ENCODE data around the gene NTM.

Gene NTM

DNA sequence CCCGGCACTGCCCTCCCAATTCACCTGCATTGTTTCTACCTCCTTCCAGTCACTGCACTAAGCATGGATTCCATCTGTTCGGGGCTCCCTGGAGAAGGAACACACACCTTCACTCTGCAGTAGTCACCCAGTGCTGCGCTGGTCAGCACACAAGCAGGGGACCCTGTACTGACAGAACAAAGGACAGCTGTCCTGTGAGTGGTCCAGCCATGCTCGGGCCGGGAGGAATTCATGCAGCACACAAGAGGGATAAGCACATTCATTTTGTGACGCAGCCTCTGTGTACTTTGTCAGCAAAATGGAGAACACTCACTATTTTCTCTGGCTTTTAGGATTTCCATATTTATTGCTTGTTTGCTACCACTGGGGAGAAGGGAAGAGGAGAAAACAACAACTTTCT lies 167.3 kb downstream of the NTM start:
- Histone ChIP-seq H3K9me3 (ENCODE audit: low read depth, low read length) (no peaks in the 10 kb centered on the region), H3K36me3 (ENCODE audit: insufficient read depth, low read length) (no peaks in the 10 kb centered on the region)
- no peak for DNase-seq (ENCODE audit: low read depth, low spot score)

DNA sequence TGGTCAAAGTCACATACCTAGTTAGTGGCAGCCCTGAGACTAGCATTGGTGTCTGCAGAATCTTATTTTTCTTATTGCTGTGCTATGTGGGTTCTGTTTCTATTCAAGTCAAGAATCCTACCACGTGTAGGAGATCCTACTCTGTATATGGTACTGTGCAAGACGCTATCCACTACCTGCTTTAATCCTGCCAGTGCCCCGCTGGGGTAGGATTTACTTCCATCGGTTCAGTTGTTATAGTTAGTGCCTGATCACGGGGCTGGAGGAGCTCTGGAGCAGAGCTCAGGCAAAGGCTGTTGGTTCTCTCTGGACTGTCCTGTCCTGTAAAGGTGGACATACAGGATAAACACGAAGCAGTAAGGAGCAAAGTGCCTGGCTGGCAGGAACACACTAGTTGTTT lies 167.9 kb downstream of the NTM start:
- no peaks in the 10 kb centered on the region for H3K36me3 ChIP-seq (ENCODE audit: insufficient read depth, low read length)
- no peak for TF ChIP-seq POLR2AphosphoS5 (IDR thresholded peaks at IDR 0.05; ENCODE audit: borderline replicate concordance, low read depth, low read length)
- TF ChIP-seq EZH2 (IDR thresholded peaks at IDR 0.05) = no peak
- TF ChIP-seq FOXP2 (optimal IDR thresholded peaks at IDR 0.05; ENCODE audit: control extremely low read depth, extremely low read length, insufficient read depth) = no peak
- DNase-seq (ENCODE audit: low read depth, low spot score) = no peak
- no peak overlapping the region for H3K9ac ChIP-seq (ENCODE audit: insufficient read length)
- no peak overlapping the region for H3K27ac ChIP-seq
- no peaks in the 10 kb centered on the region for H3K9me3 ChIP-seq (ENCODE audit: low read depth, low read length)
- H3K4me3 ChIP-seq = no peak overlapping the region

More for the DNA sequence above, 167.3 kb downstream of the NTM start:
- H3K4me3 ChIP-seq = no peak overlapping the region
- TF ChIP-seq POLR2AphosphoS5 (IDR thresholded peaks at IDR 0.05; ENCODE audit: borderline replicate concordance, low read depth, low read length) (no peak), FOXP2 (optimal IDR thresholded peaks at IDR 0.05; ENCODE audit: control extremely low read depth, extremely low read length, insufficient read depth) (no peak), EZH2 (IDR thresholded peaks at IDR 0.05) (no peak)
- H3K9ac ChIP-seq (ENCODE audit: insufficient read length) = no peak overlapping the region
- H3K27ac ChIP-seq = no peak overlapping the region

DNA sequence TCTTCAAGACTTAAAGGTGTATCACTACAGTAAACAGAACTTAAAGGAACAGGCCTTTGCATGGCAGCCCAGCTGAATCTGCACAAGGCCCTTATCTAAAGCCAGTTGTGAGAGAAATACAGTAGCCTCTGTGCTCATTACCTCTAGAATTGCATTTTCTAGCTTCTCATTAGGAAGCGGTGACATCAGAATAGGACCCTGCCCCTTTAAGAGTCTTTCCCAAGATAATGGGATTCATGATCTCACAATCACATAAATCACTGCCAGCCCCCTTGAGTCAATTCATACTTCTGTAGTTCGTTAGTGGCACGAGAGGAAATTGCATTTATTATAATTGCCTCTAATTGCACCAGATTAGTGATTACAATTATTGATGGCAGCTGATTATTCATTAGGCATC lies 170.3 kb downstream of the NTM start:
- Histone ChIP-seq H3K9ac (ENCODE audit: insufficient read length) (no peak overlapping the region), H3K4me3 (no peak overlapping the region), H3K36me3 (ENCODE audit: insufficient read depth, low read length) (no peaks in the 10 kb centered on the region), H3K9me3 (ENCODE audit: low read depth, low read length) (no peaks in the 10 kb centered on the region), H3K27ac (no peak overlapping the region)
- TF ChIP-seq POLR2AphosphoS5 (IDR thresholded peaks at IDR 0.05; ENCODE audit: borderline replicate concordance, low read depth, low read length) = no peak
- DNase-seq (ENCODE audit: low read depth, low spot score) = no peak

DNA sequence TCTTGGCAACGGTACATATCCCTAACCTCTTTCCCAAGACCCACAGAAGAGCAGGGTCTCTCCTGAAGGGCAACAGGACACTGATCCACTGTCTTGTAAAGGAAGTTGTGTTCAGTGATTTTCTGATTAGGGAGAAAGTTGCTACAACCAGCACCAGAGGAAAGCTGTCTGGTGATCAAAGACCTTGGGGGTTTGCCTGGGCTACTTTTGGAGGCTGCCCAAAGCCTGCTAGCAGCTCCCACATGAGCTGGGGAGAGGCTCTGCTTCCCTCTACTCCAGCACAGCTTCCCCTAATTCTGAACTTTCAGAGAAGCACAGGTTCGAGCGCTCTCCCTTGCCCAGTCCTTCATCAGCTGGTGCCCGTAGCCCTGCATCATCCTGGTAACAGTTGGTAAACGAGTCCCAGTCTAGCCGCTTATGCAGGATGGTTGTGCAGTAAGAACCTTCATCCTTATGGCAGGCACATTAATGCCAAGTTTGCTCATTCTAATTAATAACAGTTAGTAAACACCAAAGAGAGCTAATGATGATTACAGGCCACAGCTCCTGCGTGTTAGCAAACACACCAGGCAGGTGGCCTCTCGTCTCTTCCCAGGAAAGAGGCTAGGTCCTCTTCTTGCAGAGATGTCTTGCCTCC lies 173.1 kb downstream of the NTM start:
- Histone ChIP-seq H3K9ac (ENCODE audit: insufficient read length) (no peak overlapping the region), H3K4me3 (no peak overlapping the region), H3K9me3 (ENCODE audit: low read depth, low read length) (no peaks in the 10 kb centered on the region), H3K27ac (no peak overlapping the region), H3K36me3 (ENCODE audit: insufficient read depth, low read length) (no peaks in the 10 kb centered on the region)
- TF ChIP-seq FOXP2 (optimal IDR thresholded peaks at IDR 0.05; ENCODE audit: control extremely low read depth, extremely low read length, insufficient read depth) (no peak), POLR2AphosphoS5 (IDR thresholded peaks at IDR 0.05; ENCODE audit: borderline replicate concordance, low read depth, low read length) (no peak), EZH2 (IDR thresholded peaks at IDR 0.05) (no peak)
- DNase-seq (ENCODE audit: low read depth, low spot score) = no peak

DNA sequence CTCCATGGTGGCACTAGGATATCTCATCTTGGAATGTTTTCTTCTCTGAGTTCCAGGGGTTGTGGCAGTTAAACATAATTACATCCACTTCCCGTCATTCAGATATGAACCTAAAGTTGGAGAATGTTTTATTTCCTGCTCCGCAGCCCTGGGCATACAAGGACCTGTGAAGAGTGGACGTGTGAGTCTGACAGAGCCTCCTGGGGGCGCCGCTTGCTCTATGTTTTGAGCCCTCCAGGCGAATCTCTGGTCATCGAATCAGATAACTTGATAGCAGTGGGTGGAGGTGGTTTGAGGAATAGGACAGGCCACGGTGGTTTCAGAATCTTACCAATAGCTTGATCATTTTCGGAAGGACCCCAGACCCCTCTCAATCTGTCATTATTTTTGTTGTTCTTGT lies 174.2 kb downstream of the NTM start:
- Histone ChIP-seq H3K9me3 (ENCODE audit: low read depth, low read length) (no peaks in the 10 kb centered on the region), H3K4me3 (no peak overlapping the region), H3K9ac (ENCODE audit: insufficient read length) (no peak overlapping the region), H3K27ac (no peak overlapping the region), H3K36me3 (ENCODE audit: insufficient read depth, low read length) (no peaks in the 10 kb centered on the region)
- DNase-seq (ENCODE audit: low read depth, low spot score) = no peak
- TF ChIP-seq EZH2 (IDR thresholded peaks at IDR 0.05) (no peak), POLR2AphosphoS5 (IDR thresholded peaks at IDR 0.05; ENCODE audit: borderline replicate concordance, low read depth, low read length) (no peak), FOXP2 (optimal IDR thresholded peaks at IDR 0.05; ENCODE audit: control extremely low read depth, extremely low read length, insufficient read depth) (no peak)

DNA sequence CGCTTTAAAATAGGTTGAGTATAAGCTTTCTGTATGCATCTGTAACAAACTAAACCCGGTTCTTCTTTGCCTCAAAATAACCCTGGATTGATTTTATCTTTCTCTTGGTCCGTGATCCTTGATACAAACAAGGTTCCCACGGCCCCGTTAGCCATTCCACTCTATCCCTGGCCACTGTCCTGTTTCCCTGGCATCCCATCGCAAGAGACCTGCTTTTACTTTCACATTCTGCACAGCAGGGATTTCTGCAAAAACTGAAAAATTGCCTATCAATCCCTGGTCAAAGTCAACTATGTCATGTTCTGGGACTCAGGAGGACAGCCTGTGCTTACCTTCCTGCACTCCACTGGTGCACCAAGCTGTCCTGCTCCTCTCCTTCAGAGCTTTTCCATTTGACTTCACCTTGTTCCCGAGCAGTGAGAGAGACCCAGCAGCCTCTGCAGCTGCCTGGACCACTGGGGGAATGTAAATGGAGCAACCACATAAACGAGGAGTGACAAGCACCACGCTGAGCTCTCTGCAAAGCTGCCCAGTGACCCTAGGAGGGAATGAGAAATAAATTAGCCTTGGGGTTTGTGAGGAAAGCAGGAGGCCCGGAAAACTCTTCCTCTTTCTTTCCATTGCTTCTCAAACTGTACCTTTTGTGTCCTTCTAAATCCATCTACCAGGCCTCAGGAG lies 175.9 kb downstream of the NTM start:
- no peak for DNase-seq (ENCODE audit: low read depth, low spot score)
- Histone ChIP-seq H3K36me3 (ENCODE audit: insufficient read depth, low read length) (no peaks in the 10 kb centered on the region), H3K4me3 (no peak overlapping the region), H3K27ac (no peak overlapping the region), H3K9me3 (ENCODE audit: low read depth, low read length) (no peaks in the 10 kb centered on the region), H3K9ac (ENCODE audit: insufficient read length) (no peak overlapping the region)
- TF ChIP-seq EZH2 (IDR thresholded peaks at IDR 0.05) = no peak
- no peak for TF ChIP-seq POLR2AphosphoS5 (IDR thresholded peaks at IDR 0.05; ENCODE audit: borderline replicate concordance, low read depth, low read length)
- no peak for TF ChIP-seq FOXP2 (optimal IDR thresholded peaks at IDR 0.05; ENCODE audit: control extremely low read depth, extremely low read length, insufficient read depth)

- H3K9ac ChIP-seq (ENCODE audit: insufficient read length) = no peak overlapping the region
- no peak overlapping the region for H3K4me3 ChIP-seq
- TF ChIP-seq POLR2AphosphoS5 (IDR thresholded peaks at IDR 0.05; ENCODE audit: borderline replicate concordance, low read depth, low read length) (no peak), FOXP2 (optimal IDR thresholded peaks at IDR 0.05; ENCODE audit: control extremely low read depth, extremely low read length, insufficient read depth) (no peak), EZH2 (IDR thresholded peaks at IDR 0.05) (no peak)
- no peak for DNase-seq (ENCODE audit: low read depth, low spot score)
- H3K36me3 ChIP-seq (ENCODE audit: insufficient read depth, low read length) = no peaks in the 10 kb centered on the region
- H3K9me3 ChIP-seq (ENCODE audit: low read depth, low read length) = no peaks in the 10 kb centered on the region
- H3K27ac ChIP-seq = no peak overlapping the region
Measured at GRCh38 chr11:131549099-131549498, 178.7 kb downstream of the NTM start.

- TF ChIP-seq EZH2 (IDR thresholded peaks at IDR 0.05) (no peak), POLR2AphosphoS5 (IDR thresholded peaks at IDR 0.05; ENCODE audit: borderline replicate concordance, low read depth, low read length) (no peak), FOXP2 (optimal IDR thresholded peaks at IDR 0.05; ENCODE audit: control extremely low read depth, extremely low read length, insufficient read depth) (no peak)
- H3K36me3 ChIP-seq (ENCODE audit: insufficient read depth, low read length) = no peaks in the 10 kb centered on the region
- no peak overlapping the region for H3K9ac ChIP-seq (ENCODE audit: insufficient read length)
- H3K4me3 ChIP-seq = no peak overlapping the region
- no peaks in the 10 kb centered on the region for H3K9me3 ChIP-seq (ENCODE audit: low read depth, low read length)
- no peak overlapping the region for H3K27ac ChIP-seq
- no peak for DNase-seq (ENCODE audit: low read depth, low spot score)
Measured at GRCh38 chr11:131549770-131550169, 179.4 kb downstream of the NTM start.

DNA sequence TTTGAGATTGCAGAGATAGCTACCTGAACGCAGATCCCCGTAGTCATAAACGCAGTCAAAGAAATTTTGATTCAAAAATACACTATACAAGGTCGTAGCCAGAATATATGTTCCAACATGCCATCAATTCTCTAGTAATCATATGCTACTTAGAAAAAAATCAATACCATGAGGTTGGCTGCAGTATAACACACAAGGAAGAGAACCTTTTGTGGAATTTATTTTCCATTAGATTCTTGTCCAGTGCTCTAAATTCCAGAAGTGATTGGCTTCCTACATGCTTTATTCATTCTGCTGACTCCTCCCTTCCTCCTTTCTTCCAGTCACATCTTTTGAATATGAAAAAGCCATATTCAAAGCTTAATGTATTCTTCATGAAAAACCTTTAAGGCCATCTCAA lies 189.9 kb downstream of the NTM start:
- Histone ChIP-seq H3K4me3 (no peak overlapping the region), H3K9ac (ENCODE audit: insufficient read length) (no peak overlapping the region), H3K36me3 (ENCODE audit: insufficient read depth, low read length) (no peaks in the 10 kb centered on the region), H3K9me3 (ENCODE audit: low read depth, low read length) (no peaks in the 10 kb centered on the region), H3K27ac (no peak overlapping the region)
- no peak for DNase-seq (ENCODE audit: low read depth, low spot score)
- TF ChIP-seq EZH2 (IDR thresholded peaks at IDR 0.05) (no peak), POLR2AphosphoS5 (IDR thresholded peaks at IDR 0.05; ENCODE audit: borderline replicate concordance, low read depth, low read length) (no peak), FOXP2 (optimal IDR thresholded peaks at IDR 0.05; ENCODE audit: control extremely low read depth, extremely low read length, insufficient read depth) (no peak)
